Measurements from ENCODE around the gene CACNA2D1. TPM values are rescaled to one million over a fixed set of nuclear protein-coding genes. Genes with fewer than 3 reads are reported as not detected.

The CACNA2D1 gene
- total and polyA plus RNA-seq, 9 of the 15 experiments (the other 6 are each of a cell fraction or from before 2014, with no cell fraction given), result 0.49 TPM; not detected in 8

DNA sequence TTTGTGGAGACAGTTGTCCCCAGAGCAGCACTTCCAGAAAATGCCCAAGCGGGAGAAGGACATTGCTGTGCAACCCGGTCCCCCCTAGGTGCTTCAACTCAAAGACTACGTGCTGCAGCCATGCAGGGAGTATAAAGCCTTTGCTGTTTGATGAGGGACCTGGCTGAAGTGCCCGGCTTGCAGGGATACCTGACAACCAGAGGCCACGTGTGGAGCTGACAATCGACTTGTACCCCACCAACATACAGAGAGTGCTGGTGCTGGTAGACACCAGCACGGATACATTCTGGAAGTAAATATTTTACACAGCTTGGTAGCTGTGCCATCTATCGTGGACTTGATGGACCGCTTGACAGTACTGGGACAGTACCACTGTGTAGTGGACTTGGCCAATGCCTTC, 240.6 kb downstream of the CACNA2D1 start (continued):
- TF ChIP-seq, protein P1, sequence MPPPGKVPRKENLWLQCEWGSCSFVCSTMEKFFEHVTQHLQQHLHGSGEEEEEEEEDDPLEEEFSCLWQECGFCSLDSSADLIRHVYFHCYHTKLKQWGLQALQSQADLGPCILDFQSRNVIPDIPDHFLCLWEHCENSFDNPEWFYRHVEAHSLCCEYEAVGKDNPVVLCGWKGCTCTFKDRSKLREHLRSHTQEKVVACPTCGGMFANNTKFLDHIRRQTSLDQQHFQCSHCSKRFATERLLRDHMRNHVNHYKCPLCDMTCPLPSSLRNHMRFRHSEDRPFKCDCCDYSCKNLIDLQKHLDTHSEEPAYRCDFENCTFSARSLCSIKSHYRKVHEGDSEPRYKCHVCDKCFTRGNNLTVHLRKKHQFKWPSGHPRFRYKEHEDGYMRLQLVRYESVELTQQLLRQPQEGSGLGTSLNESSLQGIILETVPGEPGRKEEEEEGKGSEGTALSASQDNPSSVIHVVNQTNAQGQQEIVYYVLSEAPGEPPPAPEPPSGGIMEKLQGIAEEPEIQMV (tag; conservative IDR thresholded peaks at IDR 0.05; ENCODE audit: low read depth), result no peak
- TF ChIP-seq ZNF408 (CRISPR knock-in tag; IDR thresholded peaks at IDR 0.05; ENCODE audit: low read depth) (no peak), ZNF217 (CRISPR knock-in tag; IDR thresholded peaks at IDR 0.05) (no peak), TCFL5 (CRISPR knock-in tag; conservative IDR thresholded peaks at IDR 0.05) (no peak), POLR2H (tag; IDR thresholded peaks at IDR 0.05; ENCODE audit: low read depth) (no peak), HDAC6 (IDR thresholded peaks at IDR 0.05; ENCODE audit: low read depth, low read length) (no peak), CTBP1 (IDR thresholded peaks at IDR 0.05; ENCODE audit: borderline replicate concordance) (no peak)
- TF ChIP-seq, protein P2, sequence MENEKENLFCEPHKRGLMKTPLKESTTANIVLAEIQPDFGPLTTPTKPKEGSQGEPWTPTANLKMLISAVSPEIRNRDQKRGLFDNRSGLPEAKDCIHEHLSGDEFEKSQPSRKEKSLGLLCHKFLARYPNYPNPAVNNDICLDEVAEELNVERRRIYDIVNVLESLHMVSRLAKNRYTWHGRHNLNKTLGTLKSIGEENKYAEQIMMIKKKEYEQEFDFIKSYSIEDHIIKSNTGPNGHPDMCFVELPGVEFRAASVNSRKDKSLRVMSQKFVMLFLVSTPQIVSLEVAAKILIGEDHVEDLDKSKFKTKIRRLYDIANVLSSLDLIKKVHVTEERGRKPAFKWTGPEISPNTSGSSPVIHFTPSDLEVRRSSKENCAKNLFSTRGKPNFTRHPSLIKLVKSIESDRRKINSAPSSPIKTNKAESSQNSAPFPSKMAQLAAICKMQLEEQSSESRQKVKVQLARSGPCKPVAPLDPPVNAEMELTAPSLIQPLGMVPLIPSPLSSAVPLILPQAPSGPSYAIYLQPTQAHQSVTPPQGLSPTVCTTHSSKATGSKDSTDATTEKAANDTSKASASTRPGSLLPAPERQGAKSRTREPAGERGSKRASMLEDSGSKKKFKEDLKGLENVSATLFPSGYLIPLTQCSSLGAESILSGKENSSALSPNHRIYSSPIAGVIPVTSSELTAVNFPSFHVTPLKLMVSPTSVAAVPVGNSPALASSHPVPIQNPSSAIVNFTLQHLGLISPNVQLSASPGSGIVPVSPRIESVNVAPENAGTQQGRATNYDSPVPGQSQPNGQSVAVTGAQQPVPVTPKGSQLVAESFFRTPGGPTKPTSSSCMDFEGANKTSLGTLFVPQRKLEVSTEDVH (IDR thresholded peaks at IDR 0.05; ENCODE audit: low read depth, partially characterized antibody), result no peak

Measured in K562 (cell line).